H9 (cell line): ENCODE results near the gene RAD17. TPM values are rescaled to one million over a fixed set of nuclear protein-coding genes. Genes with fewer than 3 reads are reported as not detected.

Experiments
- DNase-seq: peaks from one replicate; pipeline ENCODE4 v3.0.0-alpha.2; 2017
- H2AFZ ChIP-seq: one replicate; pipeline ENCODE4 v1.6.1; 2013; ENCODE audit warnings: mild to moderate bottlenecking, low read length, control low read depth, moderate library complexity
- H2AK5ac ChIP-seq: 2 replicates; pipeline ENCODE4 v1.6.1; 2013; ENCODE audit warnings: low read length, control low read depth, mixed read lengths; ENCODE audit not compliant: insufficient read length
- H2BK120ac ChIP-seq: one replicate; pipeline ENCODE4 v1.6.1; 2013; ENCODE audit warnings: low read depth, mild to moderate bottlenecking, low read length, control low read depth, inconsistent platforms; ENCODE audit not compliant: poor library complexity, severe bottlenecking
- H2BK12ac ChIP-seq: 2 replicates; pipeline ENCODE4 v1.6.1; 2013; ENCODE audit warnings: low read length, control low read depth, mixed read lengths, low read depth; ENCODE audit not compliant: insufficient read length
- H2BK15ac ChIP-seq: 2 replicates; pipeline ENCODE4 v1.6.1; 2013; ENCODE audit warnings: low read depth, low read length, control low read depth
- H2BK20ac ChIP-seq: one replicate; pipeline ENCODE4 v1.6.1; 2013; ENCODE audit warnings: low read depth, mild to moderate bottlenecking, low read length, control low read depth, inconsistent platforms; ENCODE audit not compliant: poor library complexity, severe bottlenecking
- H2BK5ac ChIP-seq: 2 replicates; pipeline ENCODE4 v1.6.1; 2013; ENCODE audit warnings: low read length, control low read depth, mixed read lengths; ENCODE audit not compliant: insufficient read length
- H3K14ac ChIP-seq: 2 replicates; pipeline ENCODE4 v1.6.1; 2013; ENCODE audit warnings: low read length, control low read depth; ENCODE audit not compliant: insufficient read depth
- H3K18ac ChIP-seq: 2 replicates; pipeline ENCODE4 v1.6.1; 2013; ENCODE audit warnings: low read depth, mild to moderate bottlenecking, mixed read lengths, low read length, control low read depth; ENCODE audit not compliant: insufficient read length
- H3K23ac ChIP-seq: 2 replicates; pipeline ENCODE4 v1.6.1; 2013; ENCODE audit warnings: low read length, control low read depth, mixed read lengths, low read depth; ENCODE audit not compliant: insufficient read length
- H3K23me2 ChIP-seq: 2 replicates; pipeline ENCODE4 v1.6.1; 2013; ENCODE audit warnings: low read depth, mild to moderate bottlenecking, mixed read lengths, low read length, control low read depth; ENCODE audit not compliant: insufficient read length, poor library complexity, severe bottlenecking
- H3K27ac ChIP-seq: 2 replicates; pipeline ENCODE4 v1.5.1; 2013; ENCODE audit warnings: low read length, control low read depth, mixed read lengths, low read depth; ENCODE audit not compliant: insufficient read length
- H3K27me3 ChIP-seq: 2 replicates; pipeline ENCODE4 v1.6.1; 2013; ENCODE audit warnings: low read length, control low read depth, inconsistent platforms; ENCODE audit not compliant: insufficient read depth
- H3K4ac ChIP-seq: 2 replicates; pipeline ENCODE4 v1.6.1; 2013; ENCODE audit warnings: low read depth, mild to moderate bottlenecking, control low read depth, inconsistent platforms, low read length, moderate library complexity
- H3K4me1 ChIP-seq: 2 replicates; pipeline ENCODE4 v1.6.1; 2013; ENCODE audit warnings: low read length, control low read depth, inconsistent platforms; ENCODE audit not compliant: insufficient read depth
- H3K4me2 ChIP-seq: 2 replicates; pipeline ENCODE4 v1.6.1; 2013; ENCODE audit warnings: low read length, control low read depth, mixed read lengths; ENCODE audit not compliant: insufficient read length, insufficient read depth
- H3K56ac ChIP-seq: 2 replicates; pipeline ENCODE4 v1.6.1; 2013; ENCODE audit warnings: low read depth, mild to moderate bottlenecking, mixed read lengths, low read length, control low read depth; ENCODE audit not compliant: insufficient read length
- H3K79me1 ChIP-seq: 2 replicates; pipeline ENCODE4 v1.6.1; 2013; ENCODE audit warnings: low read depth, mild to moderate bottlenecking, moderate library complexity, low read length, control low read depth, inconsistent platforms; ENCODE audit not compliant: insufficient read depth, poor library complexity, severe bottlenecking
- H3K79me2 ChIP-seq: 2 replicates; pipeline ENCODE4 v1.6.1; 2013; ENCODE audit warnings: low read length, control low read depth, inconsistent platforms; ENCODE audit not compliant: insufficient read depth
- H3K9ac ChIP-seq: 2 replicates; pipeline ENCODE4 v1.6.1; 2013; ENCODE audit warnings: low read length, control low read depth, mixed read lengths; ENCODE audit not compliant: insufficient read length; ENCODE audit errors: extremely low read depth
- H3K9me3 ChIP-seq: one replicate; pipeline ENCODE4 v1.6.1; 2013; ENCODE audit warnings: low read depth, low read length, inconsistent platforms; ENCODE audit not compliant: control insufficient read depth
- H3T11ph ChIP-seq: one replicate; pipeline ENCODE4 v1.6.1; 2013; ENCODE audit warnings: mild to moderate bottlenecking, low read length, control low read depth, inconsistent platforms
- H4K20me1 ChIP-seq: one replicate; pipeline ENCODE4 v1.6.1; 2013; ENCODE audit not compliant: control insufficient read depth, insufficient read length, insufficient read depth
- H4K5ac ChIP-seq: 2 replicates; pipeline ENCODE4 v1.6.1; 2013; ENCODE audit warnings: low read depth, mild to moderate bottlenecking, mixed read lengths, low read length, control low read depth; ENCODE audit not compliant: insufficient read length
- H4K8ac ChIP-seq: replicated peaks from 2 replicates; pipeline ENCODE4 v1.6.1; 2013; ENCODE audit warnings: low read length, control low read depth, mixed read lengths, low read depth; ENCODE audit not compliant: insufficient read length
- H4K91ac ChIP-seq: 2 replicates; pipeline ENCODE4 v1.6.1; 2013; ENCODE audit warnings: low read depth, mild to moderate bottlenecking, moderate library complexity, mixed read lengths, low read length, control low read depth; ENCODE audit not compliant: insufficient read length
- H3K27ac Mint-ChIP-seq, 3 experiments: 2 replicates in 2 of 3; 3 replicates in 1 of 3; pipeline ENCODE4 v1.8.0; 2020 to 2021; ENCODE audit warnings: mixed read lengths in 3 of 3, mild to moderate bottlenecking in 1 of 3, moderate library complexity in 1 of 3
- H3K27me3 Mint-ChIP-seq: 2 replicates; pipeline ENCODE4 v1.8.0; 2021; ENCODE audit warnings: low read depth, mild to moderate bottlenecking, moderate library complexity, mixed read lengths
- H3K36me3 Mint-ChIP-seq, 3 experiments: 2 replicates in 2 of 3; 3 replicates in 1 of 3; pipeline ENCODE4 v1.8.0; 2020 to 2021; ENCODE audit warnings: low read depth in 3 of 3, mixed read lengths in 3 of 3; ENCODE audit not compliant: insufficient read depth in 1 of 3
- H3K4me1 Mint-ChIP-seq, 2 experiments: 2 replicates each; pipeline ENCODE4 v1.8.0; 2020; ENCODE audit warnings: mixed read lengths in 2 of 2
- H3K4me3 Mint-ChIP-seq, 2 experiments: 2 replicates in 1 of 2; 3 replicates in 1 of 2; pipeline ENCODE4 v1.8.0; 2020 to 2021; ENCODE audit warnings: mild to moderate bottlenecking in 2 of 2, mixed read lengths in 2 of 2, moderate library complexity in 1 of 2
- H3K9me3 Mint-ChIP-seq, 2 experiments: 2 replicates in 1 of 2; 3 replicates in 1 of 2; pipeline ENCODE4 v1.8.0; 2020; ENCODE audit warnings: mild to moderate bottlenecking in 2 of 2, mixed read lengths in 2 of 2, moderate library complexity in 1 of 2
- WGBS: extraction: QIAGEN DNeasy Blood & Tissue Kit; methylation state at CpG from one replicate; pipeline ENCODE4 v1.1.7; 2013; ENCODE audit warnings: missing lambda C conversion rate, low lambda C conversion rate, mixed read lengths; ENCODE audit not compliant: insufficient read length; ENCODE audit errors: extremely low coverage; 5-methylcytosine and 5-hydroxymethylcytosine counted together
- long read RNA-seq: library from polyadenylated mRNA; unstranded; transcript quantifications from one replicate; pipeline ENCODE4 v2.0.0, GENCODE V29; 2020
- total RNA-seq: library from RNA; stranded (reverse); gene quantifications from 2 replicates; pipeline ENCODE4 v1.2.1, GENCODE V29; 2021
- TF ChIP-seq, protein P1 (sequence below): fragments of 200-600 bp; sonication (generic); conservative IDR thresholded peaks from 3 replicates; pipeline ENCODE4 v1.8.0; 2021; ENCODE audit warnings: antibody characterized with exemption, mild to moderate bottlenecking

Gene RAD17, protein sequence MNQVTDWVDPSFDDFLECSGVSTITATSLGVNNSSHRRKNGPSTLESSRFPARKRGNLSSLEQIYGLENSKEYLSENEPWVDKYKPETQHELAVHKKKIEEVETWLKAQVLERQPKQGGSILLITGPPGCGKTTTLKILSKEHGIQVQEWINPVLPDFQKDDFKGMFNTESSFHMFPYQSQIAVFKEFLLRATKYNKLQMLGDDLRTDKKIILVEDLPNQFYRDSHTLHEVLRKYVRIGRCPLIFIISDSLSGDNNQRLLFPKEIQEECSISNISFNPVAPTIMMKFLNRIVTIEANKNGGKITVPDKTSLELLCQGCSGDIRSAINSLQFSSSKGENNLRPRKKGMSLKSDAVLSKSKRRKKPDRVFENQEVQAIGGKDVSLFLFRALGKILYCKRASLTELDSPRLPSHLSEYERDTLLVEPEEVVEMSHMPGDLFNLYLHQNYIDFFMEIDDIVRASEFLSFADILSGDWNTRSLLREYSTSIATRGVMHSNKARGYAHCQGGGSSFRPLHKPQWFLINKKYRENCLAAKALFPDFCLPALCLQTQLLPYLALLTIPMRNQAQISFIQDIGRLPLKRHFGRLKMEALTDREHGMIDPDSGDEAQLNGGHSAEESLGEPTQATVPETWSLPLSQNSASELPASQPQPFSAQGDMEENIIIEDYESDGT
- total RNA-seq = 28.5 and 31.9 TPM in 2 replicates
- long read RNA-seq, transcript RAD17-204 (18 exons, 2,943 nt) = major isoform, 72 of 163 reads
- long read RNA-seq, transcript RAD17-219 (17 exons, 2,323 nt) = minor isoform, 11 of 163 reads
- long read RNA-seq, transcript RAD17-220 (18 exons, 3,057 nt) = minor isoform, 14 of 163 reads
- long read RNA-seq, partial matches to known transcripts = 34 of 163 reads
- long read RNA-seq, other reads (novel, unspliced or antisense) = 24 of 163 reads

DNA sequence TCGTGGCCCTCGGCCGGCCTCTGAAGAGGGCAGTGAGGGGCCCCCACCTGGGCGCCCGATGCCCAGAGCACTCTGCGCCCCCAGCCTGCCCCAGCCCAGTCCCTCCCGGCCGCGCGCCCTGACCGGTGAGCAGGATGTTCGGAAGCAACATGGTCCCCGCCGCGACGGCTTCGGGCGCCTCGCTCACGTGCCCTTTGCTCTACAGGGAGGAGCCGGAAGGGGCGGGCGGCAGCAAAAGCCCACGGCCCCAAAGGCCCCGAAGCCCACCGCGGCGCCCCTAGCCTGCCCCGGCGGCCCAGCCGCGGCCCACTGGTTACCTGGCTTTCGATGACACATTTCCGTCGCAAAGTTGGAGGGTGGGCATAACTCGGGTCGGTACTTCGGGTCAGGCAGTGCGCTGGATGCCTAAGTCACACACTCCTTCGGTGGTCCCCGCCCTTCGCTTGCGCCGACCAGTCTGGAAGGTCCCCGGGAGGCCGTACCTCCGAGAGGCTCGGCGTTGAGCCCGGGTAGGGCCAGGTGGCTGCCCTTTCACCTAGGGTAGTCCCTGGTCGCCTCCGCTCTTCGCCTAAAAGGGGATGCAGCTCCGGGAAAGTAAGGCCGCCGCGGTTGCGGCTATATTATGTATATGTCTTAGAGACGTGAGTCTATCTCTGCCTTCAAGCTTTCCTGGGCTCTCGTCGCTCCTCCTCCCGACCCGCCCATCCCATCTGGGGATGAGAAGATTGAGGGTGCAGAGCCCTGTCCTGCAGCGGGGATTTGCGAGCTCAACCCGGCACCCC lies at the start of gene RAD17, which contains the start of the genes AK6 and TAF9:
Gene RAD17 (plus strand): TSS at position 479 of the 782 bp plus-strand sequence. CDS start 2,391 bp downstream, outside the sequence.
Gene AK6 (minus strand): TSS at position 181 of the 782 bp plus-strand sequence. CDS start 30 bp downstream, at position 151.
Gene TAF9 (minus strand): TSS at position 181 of the 782 bp plus-strand sequence. CDS start 3,783 bp downstream, outside the sequence.
- Histone ChIP-seq H3K56ac (no peak within 1 kb of the TSS), H2AFZ (no peak within 1 kb of the TSS), H4K5ac (no peak within 1 kb of the TSS), H2BK120ac (no peak within 1 kb of the TSS), H4K20me1 (peaks cover 3% of the 10 kb centered on the region), H2BK15ac (no peak within 1 kb of the TSS), H2BK20ac (no peak within 1 kb of the TSS), H4K8ac (no peak within 1 kb of the TSS), H3K4me1 (no peaks in the 10 kb centered on the region), H3K23ac (no peak within 1 kb of the TSS), H3T11ph (no peak within 1 kb of the TSS), H3K79me2 (peaks cover 30% of the 10 kb centered on the region; the same call in 1 of the 2 replicates), H3K18ac (peak within 1 kb of the TSS; percentile 93), H2AK5ac (no peak within 1 kb of the TSS), H2BK12ac (no peak within 1 kb of the TSS), H3K14ac (peak within 1 kb of the TSS; percentile 94), H3K79me1 (no peaks in the 10 kb centered on the region), H3K27me3 (no peaks in the 10 kb centered on the region), H2BK5ac (no peak within 1 kb of the TSS), H3K9ac (peak within 1 kb of the TSS; percentile 96), H3K27ac (peak within 1 kb of the TSS; percentile 73), H4K91ac (no peak within 1 kb of the TSS), H3K4me2 (peak within 1 kb of the TSS; percentile 89), H3K9me3 (no peaks in the 10 kb centered on the region), H3K4ac (no peak within 1 kb of the TSS), H3K23me2 (peaks cover 2% of the 10 kb centered on the region)
- WGBS = no CpG with 5 or more reads among the region's 66 CpGs
- peaks cover 10 to 15% of the 10 kb centered on the region in 2 experiments for H3K4me1 Mint-ChIP-seq
- peak; percentile 95 for DNase-seq
- peak within 1 kb of the TSS; percentile 99 for H3K27ac Mint-ChIP-seq
- H3K4me3 Mint-ChIP-seq = peak within 1 kb of the TSS; percentile 97 to 98
- H3K36me3 Mint-ChIP-seq = peaks cover 18 to 31% (median 28%) of the 10 kb centered on the region in 3 experiments; a peak in 6 of 7 replicates
- H3K9me3 Mint-ChIP-seq = no peaks in the 10 kb centered on the region
- TF ChIP-seq, protein P1, sequence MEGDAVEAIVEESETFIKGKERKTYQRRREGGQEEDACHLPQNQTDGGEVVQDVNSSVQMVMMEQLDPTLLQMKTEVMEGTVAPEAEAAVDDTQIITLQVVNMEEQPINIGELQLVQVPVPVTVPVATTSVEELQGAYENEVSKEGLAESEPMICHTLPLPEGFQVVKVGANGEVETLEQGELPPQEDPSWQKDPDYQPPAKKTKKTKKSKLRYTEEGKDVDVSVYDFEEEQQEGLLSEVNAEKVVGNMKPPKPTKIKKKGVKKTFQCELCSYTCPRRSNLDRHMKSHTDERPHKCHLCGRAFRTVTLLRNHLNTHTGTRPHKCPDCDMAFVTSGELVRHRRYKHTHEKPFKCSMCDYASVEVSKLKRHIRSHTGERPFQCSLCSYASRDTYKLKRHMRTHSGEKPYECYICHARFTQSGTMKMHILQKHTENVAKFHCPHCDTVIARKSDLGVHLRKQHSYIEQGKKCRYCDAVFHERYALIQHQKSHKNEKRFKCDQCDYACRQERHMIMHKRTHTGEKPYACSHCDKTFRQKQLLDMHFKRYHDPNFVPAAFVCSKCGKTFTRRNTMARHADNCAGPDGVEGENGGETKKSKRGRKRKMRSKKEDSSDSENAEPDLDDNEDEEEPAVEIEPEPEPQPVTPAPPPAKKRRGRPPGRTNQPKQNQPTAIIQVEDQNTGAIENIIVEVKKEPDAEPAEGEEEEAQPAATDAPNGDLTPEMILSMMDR = no peak
- no peaks in the 10 kb centered on the region for H3K27me3 Mint-ChIP-seq
